Measurements from ENCODE around the gene EHBP1L1. TPM values are rescaled to one million over a fixed set of nuclear protein-coding genes. Genes with fewer than 3 reads are reported as not detected.
A peak's percentile ranks its signal among the peaks of the same experiment; 100 is the strongest.

Gene EHBP1L1
- total and polyA plus RNA-seq, 2 of the 8 experiments (the other 6 are each of a cell fraction or from before 2014, with no cell fraction given) = 4.3 to 6.6 TPM

DNA sequence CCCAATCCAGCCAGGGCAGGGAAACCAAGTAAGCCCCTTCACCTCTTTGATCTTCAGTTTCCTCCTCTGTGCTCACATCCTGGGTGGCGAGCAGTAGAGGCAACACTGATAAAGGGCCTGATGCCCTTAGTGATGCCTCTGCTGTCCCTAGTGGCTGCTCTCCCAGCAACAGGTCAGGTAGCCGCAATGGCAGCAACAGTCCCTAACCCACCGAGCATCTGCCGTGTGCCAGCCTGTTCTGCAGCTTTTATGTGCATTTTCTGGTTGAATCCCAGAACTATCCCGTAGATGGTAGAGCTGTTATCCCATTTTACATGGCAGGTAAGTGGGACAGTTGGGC, 45.7 kb upstream of the EHBP1L1 start:
- Histone ChIP-seq H3K23ac (ENCODE audit: insufficient read length) (no peak overlapping the region), H4K91ac (replicated peaks; ENCODE audit: insufficient read length, low read length) (no peak overlapping the region), H3K27me3 (replicated peaks in 1 of 4; ENCODE audit: control insufficient read depth in 3 of 4, extremely low read depth in 1 of 4, insufficient read depth in 3 of 4, low read length in 3 of 4) (no peaks in the 10 kb centered on the region), H3K4me2 (ENCODE audit: insufficient read depth in 1 of 2, low read depth in 2 of 2, low read length in 2 of 2) (no peak overlapping the region), H3K18ac (ENCODE audit: extremely low read depth, low read length) (no peak overlapping the region), H3K23me2 (ENCODE audit: low read depth, low read length) (peaks cover 7% of the 10 kb centered on the region; the same call in 1 of the 2 replicates), H3K79me2 (ENCODE audit: control insufficient read depth in 1 of 2, insufficient read depth in 2 of 2, low read length in 2 of 2) (peaks cover 0 to 3% of the 10 kb centered on the region in 2 experiments; a peak in 1 of 4 replicates), H3K4me1 (replicated peaks in 1 of 4; ENCODE audit: control insufficient read depth in 3 of 4, insufficient read depth in 4 of 4, low read length in 3 of 4) (peaks cover 0 to 7% (median 5%) of the 10 kb centered on the region in 4 experiments; a peak in 5 of 7 replicates), H3K14ac (ENCODE audit: insufficient read length) (no peak overlapping the region), H3K9ac (replicated peaks in 1 of 4; ENCODE audit: extremely low read depth in 1 of 4, low read depth in 3 of 4, low read length in 3 of 4) (no peak overlapping the region), H2BK5ac (ENCODE audit: low read depth, low read length) (no peak overlapping the region), H4K5ac (ENCODE audit: insufficient read length, low read depth, low read length) (no peak overlapping the region), H2BK12ac (ENCODE audit: low read depth, low read length) (no peak overlapping the region), H3K9me3 (ENCODE audit: insufficient read depth in 2 of 2, low read depth in 1 of 2, low read length in 1 of 2) (no peaks in the 10 kb centered on the region), H3K79me1 (ENCODE audit: low read depth, low read length) (no peaks in the 10 kb centered on the region; the same call in 1 of the 2 replicates), H2BK120ac (replicated peaks; ENCODE audit: low read depth, low read length) (no peak overlapping the region), H2BK20ac (ENCODE audit: low read length) (no peak overlapping the region), H2BK15ac (ENCODE audit: low read length) (no peak overlapping the region), H3K36me3 (ENCODE audit: control insufficient read depth in 2 of 4, insufficient read depth in 4 of 4, low read length in 3 of 4) (peaks cover 2 to 24% (median 17%) of the 10 kb centered on the region in 4 experiments), H3K56ac (replicated peaks; ENCODE audit: insufficient read length, low read depth, low read length) (no peak overlapping the region), H4K8ac (ENCODE audit: extremely low read depth, insufficient read depth, low read length) (no peak overlapping the region; the same call in 1 of the 2 replicates), H2AK5ac (ENCODE audit: low read depth, low read length) (no peak overlapping the region), H3K4me3 (ENCODE audit: extremely low read depth in 1 of 4, insufficient read depth in 2 of 4, low read depth in 3 of 4, low read length in 4 of 4) (no peak overlapping the region), H2AFZ (ENCODE audit: low read length) (no peak overlapping the region), H3K4ac (replicated peaks; ENCODE audit: insufficient read length, low read depth, low read length) (no peak overlapping the region), H4K20me1 (replicated peaks in 1 of 2; ENCODE audit: control insufficient read depth in 1 of 2, insufficient read depth in 2 of 2, low read length in 2 of 2) (peaks cover 0 to 23% of the 10 kb centered on the region in 2 experiments), H3K27ac (ENCODE audit: low read depth, low read length) (no peak overlapping the region)
- DNase-seq (ENCODE audit: low read depth in 1 of 2, low spot score in 2 of 2) = no peak
- WGBS, 2 experiments (ENCODE audit: extremely low coverage in 1 of 2, insufficient coverage in 1 of 2, insufficient read length in 1 of 2, insufficient replicate concordance in 2 of 2, low coverage in 1 of 2, low lambda C conversion rate in 2 of 2, missing lambda C conversion rate in 1 of 2) = 87% methylated on average over 5 of the region's 5 CpGs; no CpG with 5 or more reads in 1 of the 2 experiments
- ChIA-PET CTCF (ENCODE audit: partially characterized antibody) (interaction anchor here (0.5 to 6.1 kb wide), 21 partner anchors 9 to 256 kb away, joined by 3 to 31 read pairs (median 4); partner anchors contain the start of genes EHBP1L1, FAM89B, LTBP3 and ZNRD2), POLR2A (ENCODE audit: partially characterized antibody) (interaction anchor here (1.0 to 7.7 kb wide), 9 partner anchors 9 to 114 kb away, joined by 3 to 62 read pairs (median 6); partner anchors contain the start of gene EHBP1L1)
- FAIRE-seq = no peak
- TF ChIP-seq, protein P1, sequence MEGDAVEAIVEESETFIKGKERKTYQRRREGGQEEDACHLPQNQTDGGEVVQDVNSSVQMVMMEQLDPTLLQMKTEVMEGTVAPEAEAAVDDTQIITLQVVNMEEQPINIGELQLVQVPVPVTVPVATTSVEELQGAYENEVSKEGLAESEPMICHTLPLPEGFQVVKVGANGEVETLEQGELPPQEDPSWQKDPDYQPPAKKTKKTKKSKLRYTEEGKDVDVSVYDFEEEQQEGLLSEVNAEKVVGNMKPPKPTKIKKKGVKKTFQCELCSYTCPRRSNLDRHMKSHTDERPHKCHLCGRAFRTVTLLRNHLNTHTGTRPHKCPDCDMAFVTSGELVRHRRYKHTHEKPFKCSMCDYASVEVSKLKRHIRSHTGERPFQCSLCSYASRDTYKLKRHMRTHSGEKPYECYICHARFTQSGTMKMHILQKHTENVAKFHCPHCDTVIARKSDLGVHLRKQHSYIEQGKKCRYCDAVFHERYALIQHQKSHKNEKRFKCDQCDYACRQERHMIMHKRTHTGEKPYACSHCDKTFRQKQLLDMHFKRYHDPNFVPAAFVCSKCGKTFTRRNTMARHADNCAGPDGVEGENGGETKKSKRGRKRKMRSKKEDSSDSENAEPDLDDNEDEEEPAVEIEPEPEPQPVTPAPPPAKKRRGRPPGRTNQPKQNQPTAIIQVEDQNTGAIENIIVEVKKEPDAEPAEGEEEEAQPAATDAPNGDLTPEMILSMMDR (IDR thresholded peaks at IDR 0.05; ENCODE audit: control extremely low read depth in 1 of 3, insufficient read depth in 1 of 3, low read depth in 1 of 3, low read length in 3 of 3) = peak in 2 of 3 experiments; percentile 49 to 71; a peak in 2 of 4 replicates
- TF ChIP-seq RAD21 (IDR thresholded peaks at IDR 0.05 in 1 of 2, conservative IDR thresholded peaks at IDR 0.05 in 1 of 2; ENCODE audit: low read depth in 2 of 2, low read length in 2 of 2) (peak; percentile 5 to 46; a peak in 2 of 4 replicates), POU5F1 (IDR thresholded peaks at IDR 0.05; ENCODE audit: low read depth, low read length) (no peak)
